GM13977 (cell line): Measurements from ENCODE around the gene CALD1.

Experiments
- DNase-seq: peaks from one replicate; pipeline ENCODE4 v3.0.0; 2012; ENCODE audit warnings: low spot score
- CTCF ChIP-seq: IDR thresholded peaks from 2 replicates; pipeline ENCODE4 v1.5.1; 2012; ENCODE audit warnings: mild to moderate bottlenecking, control low read depth; ENCODE audit not compliant: insufficient read depth; ENCODE audit errors: extremely low read depth, missing control alignments
- in situ Hi-C: fragments of 300-500 bp; cut with MboI; formaldehyde crosslinking; loops from one replicate; pipeline ENCODE4 v1.12.0; 2022; ENCODE audit warnings: low sequenced_read_pairs, low pct_unique_long_range_greater_than_20kb, mixed read lengths, inconsistent platforms; ENCODE audit not compliant: unreplicated experiment

The CALD1 gene

GRCh38 chr7:134761266-134761665, 18.2 kb upstream of the CALD1 start:
- in situ Hi-C loops: no loop called here

DNA sequence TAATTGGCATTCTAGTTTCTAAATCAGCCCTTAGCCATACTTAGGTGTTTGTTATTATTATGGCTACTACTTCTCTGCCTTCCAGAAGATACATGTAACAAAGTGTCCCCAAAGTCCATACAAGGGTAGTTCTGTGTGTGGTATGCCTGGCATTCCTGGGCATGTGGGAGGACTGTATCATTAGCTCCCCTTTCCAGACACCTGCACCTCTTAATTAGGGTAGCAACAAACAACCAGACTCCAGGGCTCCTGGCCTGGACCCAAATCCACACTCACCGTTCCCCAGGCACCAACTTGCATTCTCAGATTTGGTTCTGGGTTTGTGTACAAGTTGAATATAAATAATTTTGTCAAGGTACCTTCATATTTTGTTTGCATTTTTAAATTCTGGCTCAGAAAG, 15.5 kb upstream of the CALD1 start:
- in situ Hi-C loops: no loop called here
- TF ChIP-seq CTCF: no peak
- DNase-seq: no peak

More at GRCh38 chr7:134761266-134761665, 18.2 kb upstream of the CALD1 start:
- DNase-seq: no peak
- no peak for TF ChIP-seq CTCF

- no peak for DNase-seq
- in situ Hi-C loops: no loop called here
- no peak for TF ChIP-seq CTCF
These were observed 15.1 kb upstream of the CALD1 start for GRCh38 chr7:134764365-134764764.

DNA sequence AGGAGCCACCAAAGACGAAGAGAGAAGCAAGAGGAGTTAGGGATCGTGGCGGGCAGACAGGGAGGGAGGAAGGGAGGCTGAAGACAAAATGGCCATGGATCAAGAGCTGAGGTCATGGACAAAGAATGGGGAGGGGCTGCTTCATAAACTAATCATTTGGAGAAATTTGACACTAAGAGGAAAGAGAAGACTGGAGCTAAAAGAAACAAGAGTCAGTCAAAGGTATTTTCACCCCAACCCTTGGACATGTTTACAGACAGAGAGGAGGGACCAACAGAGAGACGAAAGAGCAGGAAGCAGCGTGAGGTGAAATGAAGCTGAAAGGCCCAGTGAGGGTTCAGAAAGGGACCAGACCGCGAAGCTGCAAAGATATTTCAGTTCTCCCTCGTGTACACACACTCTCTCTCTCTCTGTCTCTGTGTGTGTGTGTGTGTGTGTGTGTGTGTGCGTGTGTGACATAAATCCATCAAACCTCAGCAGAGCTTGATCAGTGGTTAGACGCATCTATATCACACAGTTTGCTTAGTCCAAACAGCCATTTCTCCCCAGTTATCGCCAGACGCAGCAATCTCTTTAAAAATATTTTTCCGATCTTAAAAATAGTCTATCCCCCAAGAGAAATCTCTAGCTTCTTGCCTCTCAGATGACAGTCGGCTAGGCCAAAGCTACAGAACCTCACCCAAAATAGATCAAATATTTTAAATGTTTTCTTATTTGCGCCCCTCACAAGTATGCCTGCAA, 12.5 kb upstream of the CALD1 start:
- DNase-seq: peak; percentile 62
- no peak for TF ChIP-seq CTCF
- in situ Hi-C loops: no loop called here

DNA sequence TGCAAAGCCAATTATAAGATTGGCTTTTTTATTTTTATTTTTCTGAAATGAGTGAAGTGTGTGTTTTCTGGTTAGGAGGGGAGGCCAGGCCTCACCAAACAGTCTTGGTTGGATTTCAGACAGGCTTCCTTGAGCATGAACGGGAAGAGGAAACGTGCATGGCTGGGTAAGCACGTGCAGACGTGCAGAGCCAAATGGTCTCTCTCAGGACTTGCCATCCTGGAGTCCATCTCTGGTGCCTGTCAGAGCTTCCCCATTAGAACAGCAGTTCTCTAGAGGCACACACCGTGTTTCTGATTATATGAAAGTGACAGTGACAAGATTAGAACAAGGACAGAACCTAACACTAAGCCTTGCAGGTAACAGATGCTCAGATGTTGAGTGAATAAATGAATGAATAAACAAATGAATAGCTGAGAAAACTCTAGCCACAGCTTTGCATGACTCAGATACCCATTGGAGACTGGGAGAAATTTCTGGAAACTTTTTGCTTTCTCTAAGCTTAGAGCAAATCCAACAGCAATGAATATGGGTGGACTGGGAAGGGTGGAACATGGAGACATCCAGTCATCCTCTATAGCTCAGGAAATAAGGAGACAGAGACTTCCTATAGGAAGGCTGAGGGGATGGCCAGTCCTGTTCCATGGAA, 11.8 kb upstream of the CALD1 start:
- TF ChIP-seq CTCF: no peak
- in situ Hi-C loops: no loop called here
- DNase-seq: no peak

DNA sequence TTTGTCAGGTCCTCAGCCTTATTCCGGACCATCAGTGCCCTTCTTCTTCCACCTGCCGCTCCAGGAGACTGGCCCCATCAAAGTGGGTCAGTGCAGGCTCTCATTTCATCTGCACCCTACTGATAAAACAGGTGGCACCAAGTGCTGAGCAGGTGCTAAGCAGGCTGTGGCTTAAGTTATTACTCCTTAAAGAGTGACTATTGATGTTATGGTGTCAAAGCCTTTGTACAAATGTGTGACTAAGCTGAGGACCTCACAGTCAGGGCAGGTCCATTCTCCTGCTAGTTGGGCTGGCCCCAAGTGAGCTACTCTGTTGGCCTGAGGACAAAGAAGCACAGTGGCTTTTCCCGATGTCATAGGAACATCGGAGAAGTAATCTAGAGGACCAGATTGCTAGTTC, 11.2 kb upstream of the CALD1 start:
- TF ChIP-seq CTCF: no peak
- no peak for DNase-seq
- in situ Hi-C loops: no loop called here
